GM23338 (cell line): ENCODE measurements around the gene STAMBP.

ENCODE experiments used
- CTCF ChIP-seq, 2 experiments: fragments of 200-600 bp in 1 of 2; sonication (generic) in 1 of 2; conservative IDR thresholded peaks; 2 replicates each; pipeline versions ENCODE4 v1.5.1 to v1.6.1; 2016 to 2017; ENCODE audit warnings: antibody characterized with exemption in 2 of 2, low read depth in 2 of 2, mild to moderate bottlenecking in 2 of 2, moderate library complexity in 1 of 2
- EZH2phosphoT487 ChIP-seq: fragments of 200-600 bp; sonication (generic); IDR thresholded peaks from one replicate; pipeline ENCODE4 v1.8.1; 2018; ENCODE audit warnings: antibody characterized with exemption; ENCODE audit not compliant: unreplicated experiment
- POLR2AphosphoS5 ChIP-seq: IDR thresholded peaks from 2 replicates; pipeline ENCODE4 v1.6.1; 2016; ENCODE audit warnings: antibody characterized with exemption, low read depth

DNA sequence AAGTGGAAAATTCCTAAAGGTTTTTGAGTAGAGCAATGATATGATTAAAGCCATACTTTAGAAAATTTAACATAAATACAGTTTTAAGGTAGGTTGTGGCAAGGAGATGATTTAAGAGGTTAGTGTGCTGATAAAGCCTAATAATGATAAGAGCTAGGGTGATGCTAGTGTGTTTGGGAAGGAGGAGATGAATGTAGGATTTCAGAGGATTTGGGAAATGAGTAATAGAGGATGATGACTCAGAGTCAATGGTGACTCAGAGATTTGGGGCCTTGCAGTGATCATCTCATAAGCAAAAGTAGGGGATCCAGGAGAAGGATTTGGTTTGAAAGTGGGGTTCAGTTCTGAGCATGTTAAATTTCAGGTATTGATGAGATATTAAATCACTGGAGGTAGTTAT is 23.3 kb downstream of the STAMBP start:
- TF ChIP-seq EZH2phosphoT487 (no peak), CTCF (conservative IDR thresholded peaks at IDR 0.05; ENCODE audit: low read depth in 2 of 2) (no peak), POLR2AphosphoS5 (no peak)
